AG09309 (cell line): ENCODE measurements around the gene EFNA4.

Experiments
- DNase-seq: peaks from one replicate; pipeline ENCODE4 v3.0.0-alpha.2; 2010; ENCODE audit warnings: low read depth
- H3K4me3 ChIP-seq: 2 replicates; pipeline ENCODE4 v1.5.1; 2011; ENCODE audit warnings: mild to moderate bottlenecking, low read depth, low read length, moderate library complexity; ENCODE audit not compliant: control insufficient read depth
- TF ChIP-seq, protein P1 (sequence below): IDR thresholded peaks from 2 replicates; pipeline ENCODE4 v1.5.1; 2011; ENCODE audit warnings: mild to moderate bottlenecking, low read depth, low read length, inconsistent platforms; ENCODE audit not compliant: insufficient read depth, control insufficient read depth; ENCODE audit errors: missing control alignments

EFNA4 gene

GRCh38 chr1:155044812-155045657 lies 18.5 kb upstream of the EFNA4 start:
- DNase-seq = no peak
- no peak overlapping the region for H3K4me3 ChIP-seq
- TF ChIP-seq, protein P1, sequence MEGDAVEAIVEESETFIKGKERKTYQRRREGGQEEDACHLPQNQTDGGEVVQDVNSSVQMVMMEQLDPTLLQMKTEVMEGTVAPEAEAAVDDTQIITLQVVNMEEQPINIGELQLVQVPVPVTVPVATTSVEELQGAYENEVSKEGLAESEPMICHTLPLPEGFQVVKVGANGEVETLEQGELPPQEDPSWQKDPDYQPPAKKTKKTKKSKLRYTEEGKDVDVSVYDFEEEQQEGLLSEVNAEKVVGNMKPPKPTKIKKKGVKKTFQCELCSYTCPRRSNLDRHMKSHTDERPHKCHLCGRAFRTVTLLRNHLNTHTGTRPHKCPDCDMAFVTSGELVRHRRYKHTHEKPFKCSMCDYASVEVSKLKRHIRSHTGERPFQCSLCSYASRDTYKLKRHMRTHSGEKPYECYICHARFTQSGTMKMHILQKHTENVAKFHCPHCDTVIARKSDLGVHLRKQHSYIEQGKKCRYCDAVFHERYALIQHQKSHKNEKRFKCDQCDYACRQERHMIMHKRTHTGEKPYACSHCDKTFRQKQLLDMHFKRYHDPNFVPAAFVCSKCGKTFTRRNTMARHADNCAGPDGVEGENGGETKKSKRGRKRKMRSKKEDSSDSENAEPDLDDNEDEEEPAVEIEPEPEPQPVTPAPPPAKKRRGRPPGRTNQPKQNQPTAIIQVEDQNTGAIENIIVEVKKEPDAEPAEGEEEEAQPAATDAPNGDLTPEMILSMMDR = peak; percentile 80

GRCh38 chr1:155048449-155049334 lies 14.8 kb upstream of the EFNA4 start:
- H3K4me3 ChIP-seq = no peak overlapping the region
- DNase-seq = no peak
- TF ChIP-seq, protein P1 = no peak

- TF ChIP-seq, protein P1 = no peak
- DNase-seq = no peak
- H3K4me3 ChIP-seq = peak overlapping the region; percentile 76
Measured at GRCh38 chr1:155049651-155050559, 13.6 kb upstream of the EFNA4 start.

DNA sequence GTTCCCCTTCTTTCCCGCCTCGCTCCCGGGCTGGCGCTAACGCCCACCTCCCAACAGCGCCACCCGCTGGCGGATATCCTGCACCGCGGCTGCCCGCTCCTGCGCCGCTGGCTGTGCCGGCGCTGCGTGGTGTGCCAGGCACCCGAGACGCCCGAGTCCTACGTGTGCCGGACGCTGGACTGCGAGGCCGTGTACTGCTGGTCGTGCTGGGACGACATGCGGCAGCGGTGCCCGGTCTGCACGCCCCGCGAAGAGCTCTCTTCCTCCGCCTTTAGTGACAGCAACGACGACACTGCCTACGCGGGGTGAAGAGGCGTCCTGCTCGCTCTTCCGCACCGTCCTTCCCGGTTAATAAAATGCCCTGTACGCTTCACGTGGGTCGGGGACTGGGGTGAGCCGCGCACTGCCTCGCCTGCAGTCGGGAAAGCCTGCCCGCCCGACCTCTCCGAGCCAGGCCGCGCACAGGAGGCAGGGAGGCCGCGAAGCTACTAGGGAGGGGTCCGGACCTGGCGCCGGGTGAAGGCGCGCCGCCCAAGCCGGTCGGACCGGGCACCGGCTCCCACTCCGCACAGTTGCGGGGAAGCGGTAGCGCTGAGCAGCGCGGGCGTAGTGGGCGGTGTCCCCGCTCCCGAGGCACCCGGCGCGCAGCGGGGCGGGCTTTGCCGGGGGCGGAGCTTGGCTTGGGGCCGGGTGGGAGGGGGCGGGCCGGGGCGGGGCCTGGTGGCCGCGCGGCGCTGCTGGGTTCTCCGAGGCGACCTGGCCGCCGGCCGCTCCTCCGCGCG lies 12.8 kb upstream of the EFNA4 start, which contains the start of gene ADAM15:
ADAM15 (plus strand) TSS at position 757 of the 782 bp plus-strand sequence. CDS start 71 bp downstream, outside the sequence.
- H3K4me3 ChIP-seq = peak within 1 kb of the TSS; percentile 76
- TF ChIP-seq, protein P1 = peak; percentile 83
- no peak for DNase-seq

DNA sequence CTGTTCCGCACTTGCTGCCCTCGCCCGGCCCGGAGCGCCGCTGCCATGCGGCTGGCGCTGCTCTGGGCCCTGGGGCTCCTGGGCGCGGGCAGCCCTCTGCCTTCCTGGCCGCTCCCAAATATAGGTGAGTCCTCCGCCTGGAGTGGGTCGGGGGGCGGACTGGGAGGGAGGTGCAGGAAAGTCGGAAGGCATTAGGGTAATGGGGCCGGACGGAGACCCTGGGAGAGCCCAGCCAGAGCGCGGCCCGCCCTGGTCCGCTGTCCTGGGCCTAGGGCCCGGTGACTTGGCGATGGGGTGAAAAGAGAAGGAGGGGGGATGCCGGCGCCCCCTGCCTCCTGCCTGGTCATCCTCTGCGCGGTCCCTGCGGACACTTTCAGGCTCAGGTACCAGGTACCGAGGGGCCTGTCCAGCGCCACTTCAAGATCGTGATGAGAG lies 12.2 kb upstream of the EFNA4 start:
- TF ChIP-seq, protein P1 = no peak
- H3K4me3 ChIP-seq = peak overlapping the region; percentile 76
- no peak for DNase-seq
